D721Med (cell line): ENCODE results near the gene MXI1.

Source experiments
- DNase-seq: peaks from one replicate; pipeline ENCODE4 v3.0.0; 2011; ENCODE audit warnings: low spot score; ENCODE audit not compliant: insufficient read length
- FAIRE-seq: peaks from 2 replicates; lab custom pipeline; 2011; peaks lifted over from hg19 to GRCh38; lab: Jason Lieb, UNC
- TF ChIP-seq, protein P1 (sequence below): IDR thresholded peaks from 2 replicates; pipeline ENCODE4 v1.5.1; 2012; ENCODE audit warnings: mild to moderate bottlenecking, control low read depth; ENCODE audit not compliant: insufficient read depth; ENCODE audit errors: missing control alignments

MXI1 gene

DNA sequence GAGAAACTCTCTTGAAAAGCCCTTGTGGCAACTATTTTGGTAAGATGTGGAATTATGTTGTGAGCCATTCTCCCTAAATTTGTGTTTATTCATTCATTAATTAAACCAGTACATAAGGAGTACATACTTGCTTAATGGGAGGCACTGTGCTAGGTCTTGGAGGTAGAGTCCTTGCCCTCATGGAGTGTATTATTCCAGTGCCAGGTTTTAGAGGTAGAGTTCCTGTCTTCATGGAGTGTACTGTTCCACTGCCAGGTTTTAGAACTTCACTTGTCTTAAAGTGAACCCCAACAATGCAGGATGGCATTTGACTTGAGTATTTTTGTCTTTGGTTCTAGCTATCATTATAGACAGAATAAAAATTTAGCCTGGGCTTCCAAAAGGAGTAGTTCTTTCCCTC, 8.8 kb downstream of the MXI1 start:
- no peak for FAIRE-seq
- DNase-seq = no peak
- TF ChIP-seq, protein P1, sequence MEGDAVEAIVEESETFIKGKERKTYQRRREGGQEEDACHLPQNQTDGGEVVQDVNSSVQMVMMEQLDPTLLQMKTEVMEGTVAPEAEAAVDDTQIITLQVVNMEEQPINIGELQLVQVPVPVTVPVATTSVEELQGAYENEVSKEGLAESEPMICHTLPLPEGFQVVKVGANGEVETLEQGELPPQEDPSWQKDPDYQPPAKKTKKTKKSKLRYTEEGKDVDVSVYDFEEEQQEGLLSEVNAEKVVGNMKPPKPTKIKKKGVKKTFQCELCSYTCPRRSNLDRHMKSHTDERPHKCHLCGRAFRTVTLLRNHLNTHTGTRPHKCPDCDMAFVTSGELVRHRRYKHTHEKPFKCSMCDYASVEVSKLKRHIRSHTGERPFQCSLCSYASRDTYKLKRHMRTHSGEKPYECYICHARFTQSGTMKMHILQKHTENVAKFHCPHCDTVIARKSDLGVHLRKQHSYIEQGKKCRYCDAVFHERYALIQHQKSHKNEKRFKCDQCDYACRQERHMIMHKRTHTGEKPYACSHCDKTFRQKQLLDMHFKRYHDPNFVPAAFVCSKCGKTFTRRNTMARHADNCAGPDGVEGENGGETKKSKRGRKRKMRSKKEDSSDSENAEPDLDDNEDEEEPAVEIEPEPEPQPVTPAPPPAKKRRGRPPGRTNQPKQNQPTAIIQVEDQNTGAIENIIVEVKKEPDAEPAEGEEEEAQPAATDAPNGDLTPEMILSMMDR = no peak

DNA sequence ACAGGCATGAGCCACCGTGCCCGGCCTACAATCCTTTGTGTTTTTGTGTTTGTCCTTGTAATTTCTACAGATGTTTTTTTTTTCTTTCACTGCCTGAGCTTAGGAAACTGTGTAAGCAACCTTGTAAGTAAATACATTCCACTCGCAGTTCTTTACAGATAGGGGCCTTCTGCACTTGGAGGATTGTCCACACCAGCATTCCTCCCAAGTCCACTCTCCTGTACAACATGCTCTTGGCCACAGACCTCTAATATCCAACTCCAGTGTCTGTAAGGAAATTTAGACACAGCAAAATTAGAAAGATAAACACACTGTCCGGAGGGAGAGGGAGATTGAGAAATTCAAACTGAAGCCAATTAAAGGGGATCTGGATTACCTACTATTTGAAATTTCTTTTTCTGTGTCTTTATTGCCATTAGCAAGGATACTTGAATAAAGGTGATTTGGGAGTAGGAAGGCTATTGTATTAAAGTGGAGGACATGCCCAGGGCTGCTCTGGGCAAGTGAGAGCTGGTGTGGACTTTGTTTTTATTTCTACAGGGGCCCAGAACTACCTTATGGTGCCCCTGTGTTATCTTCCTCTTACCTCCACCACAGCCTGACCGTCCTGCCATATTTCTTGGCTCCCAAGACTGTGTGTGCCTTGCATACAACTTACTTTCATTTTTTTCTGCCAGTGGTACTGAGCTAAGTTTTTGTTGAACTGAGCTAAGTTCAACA, 9.7 kb downstream of the MXI1 start:
- DNase-seq (no peak), FAIRE-seq (no peak)
- TF ChIP-seq, protein P1 = no peak

DNA sequence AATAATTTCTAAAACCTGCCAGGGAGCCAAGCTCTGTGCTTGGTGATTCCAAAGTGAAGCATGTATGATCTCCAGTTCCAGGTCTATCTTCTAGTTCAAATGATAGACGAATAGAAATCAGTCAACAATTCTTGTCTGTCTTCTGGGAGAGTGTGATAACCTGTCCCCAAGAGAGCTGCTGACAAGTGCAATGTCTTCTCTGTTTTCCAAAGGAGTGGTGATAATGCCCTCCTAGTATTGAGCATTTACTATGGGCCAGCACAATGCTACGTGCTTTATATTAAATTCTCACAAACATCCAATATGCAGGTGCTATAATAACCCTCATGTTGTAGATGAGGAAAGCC, 10.2 kb downstream of the MXI1 start:
- FAIRE-seq = no peak
- TF ChIP-seq, protein P1 = no peak

DNA sequence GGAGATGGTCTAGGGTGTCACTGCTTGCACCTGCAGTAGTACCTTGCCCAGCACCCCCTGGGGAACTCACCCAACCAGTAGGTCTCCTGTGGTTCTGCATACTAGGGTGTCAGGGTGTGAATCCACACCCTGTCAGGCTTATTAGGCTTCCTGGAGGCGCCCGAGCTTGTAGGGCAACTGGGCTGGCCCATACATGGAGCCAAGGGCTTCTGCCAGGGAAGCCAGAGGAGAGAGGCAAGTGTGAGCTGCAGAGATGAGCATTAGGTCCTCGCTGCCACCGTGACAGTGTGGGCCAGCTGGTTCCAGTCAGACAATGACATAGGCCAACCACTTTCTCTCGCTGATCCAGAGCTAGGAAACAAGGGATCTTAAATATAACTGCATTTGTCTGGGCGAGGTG, 11.2 kb downstream of the MXI1 start:
- TF ChIP-seq, protein P1 = no peak
- no peak for DNase-seq
- no peak for FAIRE-seq

More for the DNA sequence above, 10.2 kb downstream of the MXI1 start:
- no peak for DNase-seq

DNA sequence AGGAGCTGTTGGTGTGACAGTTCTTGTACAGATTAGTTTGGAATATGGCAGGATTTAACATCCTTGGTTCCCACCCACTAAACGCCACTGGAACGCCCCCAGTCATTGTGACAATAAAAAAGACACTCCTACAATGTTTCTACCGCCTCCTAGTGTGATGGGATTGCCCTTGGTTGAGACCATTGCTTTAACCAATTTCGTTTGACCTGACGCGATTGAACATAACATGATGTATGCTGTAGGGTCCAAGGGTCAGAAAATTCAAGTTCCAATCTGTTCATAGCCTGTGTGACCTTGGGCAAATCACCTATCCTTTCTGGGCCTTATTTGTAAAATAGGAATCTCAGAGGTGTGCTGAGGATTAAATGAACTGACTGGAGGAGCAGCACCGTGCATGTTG, 12.5 kb downstream of the MXI1 start:
- TF ChIP-seq, protein P1 = no peak
- no peak for FAIRE-seq

DNA sequence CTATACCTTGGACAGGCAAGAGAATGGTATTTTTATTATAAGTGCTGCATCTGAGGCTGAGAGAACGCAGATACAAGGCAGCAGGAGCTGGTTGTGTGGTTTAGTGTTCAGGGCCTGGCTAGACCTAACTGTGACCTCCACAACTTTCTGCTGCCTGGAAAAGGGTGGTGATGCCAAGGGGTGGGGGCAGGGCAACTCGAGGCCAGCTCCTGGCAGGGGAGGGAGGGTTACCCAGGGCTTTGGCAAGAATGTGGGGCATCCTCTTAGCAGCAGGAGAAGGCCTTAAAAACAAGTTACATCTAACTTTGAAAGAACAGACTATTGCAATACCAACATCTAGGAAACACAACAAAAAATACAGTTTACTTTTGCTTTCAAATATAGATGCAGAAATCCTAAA, 13.0 kb downstream of the MXI1 start:
- no peak for DNase-seq
- FAIRE-seq = no peak
- TF ChIP-seq, protein P1 = no peak

More for the DNA sequence above, 12.5 kb downstream of the MXI1 start:
- DNase-seq = no peak

DNA sequence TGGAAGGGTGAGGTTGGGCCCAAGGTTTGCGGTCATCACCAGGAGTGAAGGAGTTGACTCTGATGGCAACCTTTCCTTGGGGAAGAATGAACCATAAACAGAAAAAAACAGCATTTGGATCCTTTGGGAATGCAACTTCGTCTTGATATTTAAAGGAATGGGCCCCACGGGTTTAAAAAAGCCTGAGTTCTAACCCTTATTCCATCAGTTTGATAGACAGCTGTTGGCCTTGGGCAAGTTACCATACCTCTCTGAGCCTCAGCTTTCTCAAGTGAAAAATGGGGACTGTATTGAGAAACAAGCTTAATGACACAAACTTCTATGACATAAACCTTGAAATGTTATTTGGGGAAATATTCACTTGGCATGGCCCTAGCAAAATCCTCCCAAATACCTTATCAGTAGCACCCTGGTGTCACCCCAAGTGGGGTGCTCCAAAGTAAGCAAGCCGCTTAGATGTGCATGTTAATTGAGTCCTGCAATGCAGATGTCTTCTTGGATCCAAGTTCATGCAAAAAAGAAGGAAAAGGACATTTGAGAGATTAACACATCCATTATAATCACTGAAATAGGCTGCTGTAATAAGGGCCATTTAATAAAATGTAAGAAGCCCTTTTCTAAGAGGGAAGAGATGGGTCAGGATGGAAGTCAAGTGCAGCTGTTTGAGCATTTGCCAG, 13.8 kb downstream of the MXI1 start:
- FAIRE-seq (no peak), DNase-seq (no peak)
- TF ChIP-seq, protein P1 = no peak
